DMS114 treated with DMSO at 0.1 percent for 48 hours (cell line): ENCODE data around the gene MAPK6.

Experiments
- DNase-seq: peaks from one replicate; lab custom pipeline; 2025; ENCODE audit not compliant: unreplicated experiment; lab: John Stamatoyannopoulos, UW

The MAPK6 gene

GRCh38 chr15:52010633-52011595 lies 8.1 kb upstream of the MAPK6 start:
- no peak for DNase-seq

GRCh38 chr15:52011711-52012144 lies 7.3 kb upstream of the MAPK6 start:
- DNase-seq: no peak

GRCh38 chr15:52012210-52012609 lies 6.8 kb upstream of the MAPK6 start:
- DNase-seq: no peak

- no peak for DNase-seq
These were observed 5.7 kb upstream of the MAPK6 start for GRCh38 chr15:52013151-52013791.

GRCh38 chr15:52014616-52015015 lies 4.4 kb upstream of the MAPK6 start:
- DNase-seq: no peak

- DNase-seq: no peak
These were observed 2.7 kb upstream of the MAPK6 start for GRCh38 chr15:52016316-52016715.

GRCh38 chr15:52018244-52018643 lies 775 bp upstream of the MAPK6 start:
- DNase-seq: no peak

GRCh38 chr15:52019394-52020220 lies 588 bp downstream of the MAPK6 start:
- DNase-seq: peak; percentile 54

- DNase-seq: no peak
These were observed 1.4 kb downstream of the MAPK6 start for GRCh38 chr15:52020221-52021085.

- no peak for DNase-seq
These were observed 2.2 kb downstream of the MAPK6 start for GRCh38 chr15:52021128-52021671.

- no peak for DNase-seq
These were observed 3.0 kb downstream of the MAPK6 start for GRCh38 chr15:52021892-52022540.

- DNase-seq: no peak
These were observed 4.3 kb downstream of the MAPK6 start for GRCh38 chr15:52023169-52023922.

- no peak for DNase-seq
These were observed 9.5 kb downstream of the MAPK6 start for GRCh38 chr15:52028431-52029093.

GRCh38 chr15:52030010-52030409 lies 11.0 kb downstream of the MAPK6 start:
- no peak for DNase-seq

- DNase-seq: no peak
These were observed 12.5 kb downstream of the MAPK6 start for GRCh38 chr15:52031556-52031955.

GRCh38 chr15:52037889-52038505 lies 19.0 kb downstream of the MAPK6 start:
- DNase-seq: no peak

- DNase-seq: no peak
These were observed 21.1 kb downstream of the MAPK6 start for GRCh38 chr15:52039925-52040781.
